Chondrocyte (in vitro differentiated cells): ENCODE measurements around the gene ABHD16A. TPM values are rescaled to one million over a fixed set of nuclear protein-coding genes. Genes with fewer than 3 reads are reported as not detected.

Source experiments
- DNase-seq: peaks from one replicate; pipeline ENCODE4 v3.0.0; 2021; ENCODE audit warnings: mixed read lengths, low spot score
- H3K27ac Mint-ChIP-seq: one replicate; pipeline ENCODE4 v1.8.0; 2021; ENCODE audit warnings: mild to moderate bottlenecking, moderate library complexity, mixed read lengths; ENCODE audit not compliant: unreplicated experiment
- H3K27me3 Mint-ChIP-seq: 2 replicates; pipeline ENCODE4 v1.8.0; 2021; ENCODE audit warnings: low read depth, mixed read lengths
- H3K36me3 Mint-ChIP-seq: 2 replicates; pipeline ENCODE4 v1.8.0; 2021; ENCODE audit warnings: low read depth, mixed read lengths
- H3K4me1 Mint-ChIP-seq: 2 replicates; pipeline ENCODE4 v1.8.0; 2021; ENCODE audit warnings: low read depth, mild to moderate bottlenecking, mixed read lengths
- H3K4me3 Mint-ChIP-seq: one replicate; pipeline ENCODE4 v1.8.0; 2021; ENCODE audit warnings: mild to moderate bottlenecking, moderate library complexity, mixed read lengths; ENCODE audit not compliant: unreplicated experiment
- H3K9me3 Mint-ChIP-seq: 2 replicates; pipeline ENCODE4 v1.8.0; 2021; ENCODE audit warnings: low read depth, mixed read lengths
- total RNA-seq: library from RNA; stranded (reverse); gene quantifications from 3 replicates; pipeline ENCODE4 v1.2.1, GENCODE V29; 2021
- TF ChIP-seq, protein P1 (sequence below): fragments of 200-600 bp; sonication (generic); IDR thresholded peaks from 2 replicates; pipeline ENCODE4 v1.5.0; 2021; ENCODE audit warnings: antibody characterized with exemption, mild to moderate bottlenecking, moderate library complexity

Gene ABHD16A
- total RNA-seq, 1 donor from 2014 or later, result 27.8 TPM

DNA sequence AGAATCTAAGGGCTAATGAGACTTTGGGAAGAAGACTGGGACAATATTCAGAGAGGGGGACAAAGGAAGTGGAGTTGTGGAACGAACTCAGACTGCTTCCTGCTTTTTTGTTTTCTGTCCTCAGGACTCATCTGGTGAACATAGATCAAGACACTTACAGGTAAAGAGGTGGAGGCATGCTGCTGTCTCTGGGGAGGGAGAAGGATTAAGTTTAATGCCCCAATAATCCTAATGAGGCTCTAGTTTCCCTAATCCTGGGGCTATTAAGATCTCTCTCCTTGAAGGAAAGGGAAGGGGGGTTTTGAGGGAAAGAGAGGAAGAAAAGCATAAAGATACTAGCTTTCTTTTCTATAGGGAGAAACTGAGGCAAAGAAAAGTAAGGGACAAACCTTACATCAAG, 41.3 kb upstream of the ABHD16A start:
- Mint-ChIP-seq H3K27me3 (no peaks in the 10 kb centered on the region), H3K4me3 (no peak overlapping the region), H3K27ac (no peak overlapping the region), H3K4me1 (peaks cover 14% of the 10 kb centered on the region), H3K9me3 (no peaks in the 10 kb centered on the region), H3K36me3 (peaks cover 2% of the 10 kb centered on the region)
- DNase-seq, result no peak
- TF ChIP-seq, protein P1, sequence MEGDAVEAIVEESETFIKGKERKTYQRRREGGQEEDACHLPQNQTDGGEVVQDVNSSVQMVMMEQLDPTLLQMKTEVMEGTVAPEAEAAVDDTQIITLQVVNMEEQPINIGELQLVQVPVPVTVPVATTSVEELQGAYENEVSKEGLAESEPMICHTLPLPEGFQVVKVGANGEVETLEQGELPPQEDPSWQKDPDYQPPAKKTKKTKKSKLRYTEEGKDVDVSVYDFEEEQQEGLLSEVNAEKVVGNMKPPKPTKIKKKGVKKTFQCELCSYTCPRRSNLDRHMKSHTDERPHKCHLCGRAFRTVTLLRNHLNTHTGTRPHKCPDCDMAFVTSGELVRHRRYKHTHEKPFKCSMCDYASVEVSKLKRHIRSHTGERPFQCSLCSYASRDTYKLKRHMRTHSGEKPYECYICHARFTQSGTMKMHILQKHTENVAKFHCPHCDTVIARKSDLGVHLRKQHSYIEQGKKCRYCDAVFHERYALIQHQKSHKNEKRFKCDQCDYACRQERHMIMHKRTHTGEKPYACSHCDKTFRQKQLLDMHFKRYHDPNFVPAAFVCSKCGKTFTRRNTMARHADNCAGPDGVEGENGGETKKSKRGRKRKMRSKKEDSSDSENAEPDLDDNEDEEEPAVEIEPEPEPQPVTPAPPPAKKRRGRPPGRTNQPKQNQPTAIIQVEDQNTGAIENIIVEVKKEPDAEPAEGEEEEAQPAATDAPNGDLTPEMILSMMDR, result no peak

- Mint-ChIP-seq H3K4me1 (peaks cover 27% of the 10 kb centered on the region), H3K27ac (no peak overlapping the region), H3K4me3 (no peak overlapping the region), H3K36me3 (peaks cover 2% of the 10 kb centered on the region), H3K27me3 (no peaks in the 10 kb centered on the region), H3K9me3 (no peaks in the 10 kb centered on the region)
- TF ChIP-seq, protein P1, result no peak
- DNase-seq, result no peak
These were observed 39.8 kb upstream of the ABHD16A start for GRCh38 chr6:31742894-31743293.

- Mint-ChIP-seq H3K36me3 (peaks cover 2% of the 10 kb centered on the region), H3K4me1 (peaks cover 33% of the 10 kb centered on the region), H3K4me3 (no peak overlapping the region), H3K27me3 (no peaks in the 10 kb centered on the region), H3K9me3 (no peaks in the 10 kb centered on the region), H3K27ac (no peak overlapping the region)
- TF ChIP-seq, protein P1, result no peak
- DNase-seq, result no peak
These were observed 38.7 kb upstream of the ABHD16A start for GRCh38 chr6:31741815-31742214.

DNA sequence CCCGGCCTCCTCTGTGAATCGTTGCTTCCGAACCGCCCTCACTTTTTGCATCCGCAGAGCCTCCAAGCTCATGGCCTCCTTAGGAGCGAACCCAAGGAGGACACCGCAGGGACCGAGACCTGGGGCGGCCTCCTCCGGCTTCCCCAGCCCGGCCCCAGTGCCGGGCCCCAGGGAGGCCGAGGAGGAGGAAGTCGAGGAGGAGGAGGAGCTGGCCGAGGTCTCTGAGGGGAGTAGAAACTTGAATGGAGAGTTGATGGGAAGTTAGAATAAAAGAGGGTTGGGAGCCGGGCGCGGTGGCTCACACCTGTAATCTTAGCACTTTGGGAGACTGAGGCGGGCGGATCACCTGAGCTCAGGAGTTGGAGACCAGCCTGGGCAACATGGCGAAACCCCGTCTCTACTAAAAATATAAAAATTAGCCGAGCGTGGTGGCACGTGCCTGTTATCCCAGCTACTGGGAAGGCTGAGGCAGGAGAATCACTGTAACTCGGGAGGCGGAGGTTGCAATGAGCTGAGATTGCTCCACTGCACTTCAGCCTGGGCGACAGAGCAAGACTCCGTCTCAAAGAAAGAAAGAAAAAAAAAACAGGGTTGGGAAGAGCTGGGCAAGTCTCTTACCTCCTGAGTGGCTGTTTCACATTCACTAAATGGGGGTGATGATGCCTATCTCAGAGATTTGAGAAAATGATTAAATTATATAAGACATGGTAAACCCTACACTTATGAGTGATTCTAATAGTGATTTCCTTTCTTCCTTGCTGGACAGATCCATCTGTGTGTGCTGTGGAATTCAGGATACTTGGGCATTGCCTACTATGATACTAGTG, 37.5 kb upstream of the ABHD16A start:
- Mint-ChIP-seq H3K36me3 (peaks cover 5% of the 10 kb centered on the region), H3K4me3 (peak overlapping the region; percentile 95), H3K27ac (peak overlapping the region; percentile 90), H3K4me1 (peaks cover 37% of the 10 kb centered on the region), H3K9me3 (no peaks in the 10 kb centered on the region), H3K27me3 (no peaks in the 10 kb centered on the region)
- no peak for DNase-seq
- TF ChIP-seq, protein P1, result no peak

- H3K4me1 Mint-ChIP-seq, result peaks cover 38% of the 10 kb centered on the region
These were observed 36.7 kb upstream of the ABHD16A start, which contains the start of gene MSH5 for GRCh38 chr6:31739639-31740396. TSS of gene MSH5 (plus strand) at chr6:31740005. CDS start at chr6:31740467, 462 bp downstream.

More at GRCh38 chr6:31739639-31740396, 36.7 kb upstream of the ABHD16A start, which contains the start of gene MSH5:
- peak within 1 kb of the TSS; percentile 95 for H3K4me3 Mint-ChIP-seq
- H3K36me3 Mint-ChIP-seq, result peaks cover 5% of the 10 kb centered on the region
- TF ChIP-seq, protein P1, result no peak
- H3K27me3 Mint-ChIP-seq, result no peaks in the 10 kb centered on the region
- peak; percentile 99 for DNase-seq
- H3K27ac Mint-ChIP-seq, result peak within 1 kb of the TSS; percentile 97
- no peaks in the 10 kb centered on the region for H3K9me3 Mint-ChIP-seq
